Ascending aorta (tissue), 2 donors: Measurements from ENCODE around the gene NFE2L2. TPM values are rescaled to one million over a fixed set of nuclear protein-coding genes. Genes with fewer than 3 reads are reported as not detected.

ENCODE experiments used
- DNase-seq, 2 donors: peaks; one replicate each; pipeline ENCODE4 v3.0.0-alpha.2; 2019; ENCODE audit warnings: low spot score in 2 of 2
- H3K27ac ChIP-seq, 2 donors: fragments of 200-600 bp; sonication (generic); one replicate each; pipeline ENCODE4 v1.5.1; 2016 to 2017; ENCODE audit warnings: mild to moderate bottlenecking in 1 of 2
- H3K27me3 ChIP-seq: fragments of 200-600 bp; sonication (generic); one replicate; pipeline ENCODE4 v1.5.1; 2017
- H3K36me3 ChIP-seq, 2 donors: fragments of 200-600 bp; sonication (generic); one replicate each; pipeline ENCODE4 v1.5.1; 2016
- H3K4me1 ChIP-seq, 2 donors: fragments of 200-600 bp; sonication (generic); one replicate each; pipeline ENCODE4 v1.5.1; 2016 to 2017; ENCODE audit warnings: mild to moderate bottlenecking in 1 of 2
- H3K4me3 ChIP-seq, 2 donors: fragments of 200-600 bp; sonication (generic); one replicate each; pipeline ENCODE4 v1.5.1; 2016 to 2017; ENCODE audit warnings: mild to moderate bottlenecking in 1 of 2
- H3K9me3 ChIP-seq, 2 donors: fragments of 200-600 bp; sonication (generic); one replicate each; pipeline ENCODE4 v1.5.1; 2016
- intact Hi-C: fragments of 100-400 bp; cut with DNase I; formaldehyde crosslinking; loops from one replicate; pipeline ENCODE4 v1.15.1; 2023
- total RNA-seq: library from RNA; depleted of rRNA; stranded (reverse); fragments of >200 nt; gene quantifications from one replicate; pipeline ENCODE4 v1.1.0, GENCODE V29; 2016
- TF ChIP-seq, protein P1 (sequence below), 3 experiments: fragments of 200-600 bp in 2 of 3; fragments of 450-650 bp in 1 of 3; sonication (generic) in 2 of 3; IDR thresholded peaks; one replicate each; pipeline ENCODE4 v1.5.1; 2016 to 2019; ENCODE audit warnings: antibody characterized with exemption in 3 of 3, mild to moderate bottlenecking in 1 of 3, moderate library complexity in 1 of 3

Gene NFE2L2
- total RNA-seq, 1 donor from 2014 or later, result 99.3 TPM

DNA sequence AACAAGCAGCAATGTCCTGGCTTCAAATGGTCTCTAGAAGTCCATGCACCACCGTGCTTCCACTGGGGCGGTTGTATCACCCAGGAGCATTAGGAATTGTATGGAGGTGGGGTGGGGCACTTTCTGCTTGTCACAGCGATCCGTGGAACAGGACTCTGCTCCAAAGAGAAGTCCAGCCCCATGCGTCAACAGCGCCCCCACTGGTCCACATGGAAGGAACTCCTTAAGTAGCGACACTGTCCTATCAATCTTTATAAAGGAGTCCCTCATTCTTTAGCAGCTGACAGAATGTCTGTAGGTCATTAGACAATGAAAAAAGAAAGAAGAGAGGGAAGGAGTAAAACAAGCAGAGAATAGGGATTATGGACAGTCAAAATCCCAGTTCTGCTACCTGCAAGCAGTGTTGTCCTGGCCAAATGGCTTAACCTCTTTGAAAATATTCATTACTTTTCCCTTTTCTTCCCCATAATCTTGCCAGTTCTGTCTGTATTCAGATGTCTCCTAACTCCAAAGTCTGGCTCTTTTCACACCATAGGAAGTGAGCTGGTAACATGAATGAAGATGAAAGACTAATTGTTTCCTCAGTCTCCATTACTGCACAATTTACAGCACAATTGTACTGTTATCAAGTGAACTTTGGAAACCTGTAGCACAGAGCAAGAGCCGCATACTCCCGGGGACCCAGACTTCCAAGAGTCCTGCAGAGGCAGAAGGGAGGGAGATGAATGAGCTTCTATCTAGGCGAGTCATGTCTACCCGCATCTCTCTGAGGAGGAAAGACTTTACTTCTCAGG, 9.9 kb downstream of the NFE2L2 start:
- no peaks in the 10 kb centered on the region for H3K9me3 ChIP-seq
- DNase-seq, result no peak
- no peaks in the 10 kb centered on the region for H3K27me3 ChIP-seq
- intact Hi-C loops, result no loop called here
- peak overlapping the region; percentile 13 to 25 for H3K27ac ChIP-seq
- peak overlapping the region; percentile 12 to 30 for H3K4me3 ChIP-seq
- TF ChIP-seq, protein P1, sequence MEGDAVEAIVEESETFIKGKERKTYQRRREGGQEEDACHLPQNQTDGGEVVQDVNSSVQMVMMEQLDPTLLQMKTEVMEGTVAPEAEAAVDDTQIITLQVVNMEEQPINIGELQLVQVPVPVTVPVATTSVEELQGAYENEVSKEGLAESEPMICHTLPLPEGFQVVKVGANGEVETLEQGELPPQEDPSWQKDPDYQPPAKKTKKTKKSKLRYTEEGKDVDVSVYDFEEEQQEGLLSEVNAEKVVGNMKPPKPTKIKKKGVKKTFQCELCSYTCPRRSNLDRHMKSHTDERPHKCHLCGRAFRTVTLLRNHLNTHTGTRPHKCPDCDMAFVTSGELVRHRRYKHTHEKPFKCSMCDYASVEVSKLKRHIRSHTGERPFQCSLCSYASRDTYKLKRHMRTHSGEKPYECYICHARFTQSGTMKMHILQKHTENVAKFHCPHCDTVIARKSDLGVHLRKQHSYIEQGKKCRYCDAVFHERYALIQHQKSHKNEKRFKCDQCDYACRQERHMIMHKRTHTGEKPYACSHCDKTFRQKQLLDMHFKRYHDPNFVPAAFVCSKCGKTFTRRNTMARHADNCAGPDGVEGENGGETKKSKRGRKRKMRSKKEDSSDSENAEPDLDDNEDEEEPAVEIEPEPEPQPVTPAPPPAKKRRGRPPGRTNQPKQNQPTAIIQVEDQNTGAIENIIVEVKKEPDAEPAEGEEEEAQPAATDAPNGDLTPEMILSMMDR (IDR thresholded peaks at IDR 0.05), result peak in 2 of 3 experiments; percentile 37 to 45
- H3K36me3 ChIP-seq, result no peaks in the 10 kb centered on the region
- H3K4me1 ChIP-seq, result peaks cover 16 to 84% of the 10 kb centered on the region in 2 donors

DNA sequence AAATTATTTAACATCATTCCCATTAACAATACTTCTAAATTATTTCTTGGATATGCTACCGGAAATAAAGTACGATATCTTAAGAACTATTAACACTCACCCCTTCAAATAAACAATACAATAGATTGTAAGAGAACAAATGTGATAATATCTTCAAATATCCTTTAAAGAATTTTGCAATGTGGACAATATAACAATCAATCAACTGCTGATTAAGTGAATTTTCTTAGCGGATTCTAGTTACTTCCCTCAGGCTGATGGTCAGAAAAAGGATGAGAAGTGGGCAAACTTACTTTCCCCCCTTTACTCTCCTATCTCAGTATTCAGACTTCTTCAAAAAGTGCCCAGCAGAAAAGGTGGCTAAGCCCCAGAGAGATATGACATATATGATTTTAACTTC, 10.8 kb downstream of the NFE2L2 start:
- DNase-seq, result no peak
- Histone ChIP-seq H3K27me3 (no peaks in the 10 kb centered on the region), H3K9me3 (no peaks in the 10 kb centered on the region), H3K4me3 (peak overlapping the region in 1 of 2 donors; percentile 4), H3K4me1 (peaks cover 16 to 82% of the 10 kb centered on the region in 2 donors), H3K27ac (peak overlapping the region; percentile 72 to 81), H3K36me3 (peaks cover 0 to 2% of the 10 kb centered on the region in 2 donors)
- intact Hi-C loops, result no loop called here
- TF ChIP-seq, protein P1 (IDR thresholded peaks at IDR 0.05), result no peak

DNA sequence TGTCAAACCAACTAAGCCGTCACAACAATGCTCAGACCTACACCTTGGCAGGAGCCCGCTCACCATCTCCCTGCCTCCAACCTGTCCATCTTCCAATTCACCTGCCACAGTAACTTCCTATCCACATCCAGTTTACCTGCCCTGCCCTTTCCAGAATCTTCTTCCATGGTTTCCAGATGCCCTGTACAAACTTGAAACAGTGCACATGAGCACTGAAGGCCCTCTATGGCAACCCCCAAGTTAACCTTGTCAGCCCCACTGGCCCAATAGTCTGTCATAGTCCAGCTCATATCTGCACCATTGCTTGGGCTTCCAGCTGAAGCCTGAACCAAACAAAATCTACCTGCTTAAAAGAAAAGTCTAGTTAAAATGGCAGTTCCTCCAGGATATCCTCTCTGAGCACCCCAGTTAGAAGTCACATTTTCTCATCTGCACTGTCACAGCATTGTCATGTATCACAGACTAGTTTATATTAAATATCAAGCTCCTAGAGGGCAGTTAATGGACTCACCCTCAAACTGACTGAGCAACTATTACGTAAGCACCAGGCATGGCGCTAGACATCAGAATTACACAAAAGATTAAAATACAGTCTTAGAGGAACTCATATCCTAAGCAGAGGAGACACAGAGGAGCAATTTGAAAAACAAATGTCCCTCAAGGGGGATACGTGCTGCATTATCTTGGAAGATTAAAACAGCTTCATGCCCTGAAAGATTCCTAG, 11.6 kb downstream of the NFE2L2 start:
- Histone ChIP-seq H3K9me3 (no peaks in the 10 kb centered on the region), H3K4me3 (peak overlapping the region in 1 of 2 donors; percentile 0), H3K27me3 (no peaks in the 10 kb centered on the region), H3K27ac (peak overlapping the region; percentile 72 to 81), H3K36me3 (peaks cover 0 to 4% of the 10 kb centered on the region in 2 donors), H3K4me1 (peaks cover 16 to 84% of the 10 kb centered on the region in 2 donors)
- intact Hi-C loops, result no loop called here
- TF ChIP-seq, protein P1 (IDR thresholded peaks at IDR 0.05), result no peak
- no peak for DNase-seq

DNA sequence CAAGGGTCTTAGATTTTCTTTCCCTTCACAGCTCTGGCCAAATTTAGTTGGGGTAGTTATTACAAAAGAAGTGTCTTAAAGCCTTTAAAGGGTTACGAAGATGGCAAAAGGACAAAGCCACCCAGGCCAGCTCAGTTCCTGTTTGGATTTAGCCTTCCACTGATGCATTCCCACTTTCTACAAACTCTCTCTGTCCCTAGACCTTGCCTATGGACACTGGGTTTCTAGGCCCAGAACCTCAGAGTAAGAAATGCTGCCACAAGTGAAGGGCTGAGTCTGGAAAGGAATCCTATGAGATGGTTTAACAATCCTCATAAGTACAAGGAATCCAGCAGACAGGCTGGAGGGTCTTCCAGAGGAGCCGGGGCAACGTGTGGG, 13.4 kb downstream of the NFE2L2 start:
- intact Hi-C loops, result no loop called here
- no peak for DNase-seq
- Histone ChIP-seq H3K4me3 (peak overlapping the region in 1 of 2 donors; percentile 1), H3K27me3 (no peaks in the 10 kb centered on the region), H3K9me3 (no peaks in the 10 kb centered on the region), H3K27ac (peak overlapping the region; percentile 72 to 81), H3K36me3 (peaks cover 0 to 4% of the 10 kb centered on the region in 2 donors), H3K4me1 (peaks cover 12 to 86% of the 10 kb centered on the region in 2 donors)
- TF ChIP-seq, protein P1 (IDR thresholded peaks at IDR 0.05), result no peak

DNA sequence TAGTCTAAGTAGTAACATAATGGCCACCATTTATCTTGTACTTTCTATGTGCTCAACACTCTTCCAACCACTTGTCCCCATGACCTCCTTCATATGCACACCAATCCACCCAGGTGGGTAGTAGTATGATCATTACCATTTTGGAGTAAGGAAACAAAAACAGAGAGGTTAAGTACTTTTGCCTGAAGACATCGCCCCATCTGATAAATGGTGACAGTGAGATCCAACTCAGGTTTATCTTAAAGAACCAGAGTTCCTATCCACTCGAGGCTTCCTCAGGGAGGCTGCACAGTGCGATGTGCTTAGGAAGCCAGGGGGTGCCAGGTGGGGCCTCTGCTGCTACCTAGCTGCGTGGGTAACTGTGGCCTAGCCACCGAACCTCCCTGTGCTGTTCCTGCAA, 14.1 kb downstream of the NFE2L2 start:
- no peak overlapping the region for H3K4me3 ChIP-seq
- H3K4me1 ChIP-seq, result peaks cover 7 to 86% of the 10 kb centered on the region in 2 donors
- peaks cover 0 to 4% of the 10 kb centered on the region in 2 donors for H3K36me3 ChIP-seq
- no peak for DNase-seq
- H3K9me3 ChIP-seq, result no peaks in the 10 kb centered on the region
- peak overlapping the region; percentile 72 to 81 for H3K27ac ChIP-seq
- TF ChIP-seq, protein P1 (IDR thresholded peaks at IDR 0.05), result no peak
- intact Hi-C loops, result no loop called here
- H3K27me3 ChIP-seq, result no peaks in the 10 kb centered on the region
